Measurements from ENCODE around the gene RXFP4. TPM values are rescaled to one million over a fixed set of nuclear protein-coding genes. Genes with fewer than 3 reads are reported as not detected.

The RXFP4 gene, protein sequence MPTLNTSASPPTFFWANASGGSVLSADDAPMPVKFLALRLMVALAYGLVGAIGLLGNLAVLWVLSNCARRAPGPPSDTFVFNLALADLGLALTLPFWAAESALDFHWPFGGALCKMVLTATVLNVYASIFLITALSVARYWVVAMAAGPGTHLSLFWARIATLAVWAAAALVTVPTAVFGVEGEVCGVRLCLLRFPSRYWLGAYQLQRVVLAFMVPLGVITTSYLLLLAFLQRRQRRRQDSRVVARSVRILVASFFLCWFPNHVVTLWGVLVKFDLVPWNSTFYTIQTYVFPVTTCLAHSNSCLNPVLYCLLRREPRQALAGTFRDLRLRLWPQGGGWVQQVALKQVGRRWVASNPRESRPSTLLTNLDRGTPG
- not detected in 2 replicates for total RNA-seq (2022)
- Bru-seq, nascent RNA: not detected
- percentile 16 among the genes with signal in this experiment for BruChase-seq, experiment 1, labeled RNA remaining after a 2-hour chase
- percentile 24 among the genes with signal in this experiment for BruChase-seq, experiment 2, labeled RNA remaining after a 6-hour chase
- long read RNA-seq: 0 reads

DNA sequence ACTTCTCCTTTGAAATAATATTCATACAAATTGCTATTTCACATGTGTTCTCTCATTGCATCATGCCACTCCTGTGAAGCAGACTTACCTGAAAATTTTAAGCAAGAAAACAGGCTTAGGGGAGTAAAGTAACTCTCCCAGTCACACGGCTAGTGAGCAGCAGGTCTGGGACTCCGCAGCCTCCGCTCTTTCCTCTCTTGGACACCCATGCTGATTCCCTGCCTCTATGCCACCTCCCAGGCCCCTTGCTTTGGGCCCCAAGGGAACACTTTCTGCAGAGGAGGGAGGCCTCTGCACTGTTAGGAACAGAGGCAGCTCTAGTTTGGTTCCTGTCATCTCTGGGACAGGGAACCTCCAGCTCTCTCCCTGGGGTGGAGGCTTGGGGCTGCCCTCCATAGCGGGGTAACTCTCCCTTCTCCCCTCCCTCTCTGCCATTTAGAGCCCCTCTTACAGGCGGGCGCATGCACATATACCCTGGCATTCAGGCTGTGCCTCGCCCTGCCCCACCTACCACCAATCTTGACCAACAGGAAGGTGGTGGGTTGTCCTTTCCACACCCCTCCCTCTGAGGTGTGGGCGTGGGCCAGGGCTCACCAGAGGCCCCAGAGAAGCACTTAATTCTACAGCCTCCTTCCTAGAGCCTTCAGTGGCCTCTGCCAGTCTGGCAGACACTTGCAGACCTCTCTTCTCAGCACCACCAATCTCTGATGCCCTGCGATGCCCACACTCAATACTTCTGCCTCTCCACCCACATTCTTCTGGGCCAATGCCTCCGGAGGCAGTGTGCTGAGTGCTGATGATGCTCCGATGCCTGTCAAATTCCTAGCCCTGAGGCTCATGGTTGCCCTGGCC is at the start of gene RXFP4:
Gene RXFP4 (plus strand): TSS at position 646 of the 852 bp plus-strand sequence. CDS start 72 bp downstream, at position 718.
- TF ChIP-seq, protein P1, sequence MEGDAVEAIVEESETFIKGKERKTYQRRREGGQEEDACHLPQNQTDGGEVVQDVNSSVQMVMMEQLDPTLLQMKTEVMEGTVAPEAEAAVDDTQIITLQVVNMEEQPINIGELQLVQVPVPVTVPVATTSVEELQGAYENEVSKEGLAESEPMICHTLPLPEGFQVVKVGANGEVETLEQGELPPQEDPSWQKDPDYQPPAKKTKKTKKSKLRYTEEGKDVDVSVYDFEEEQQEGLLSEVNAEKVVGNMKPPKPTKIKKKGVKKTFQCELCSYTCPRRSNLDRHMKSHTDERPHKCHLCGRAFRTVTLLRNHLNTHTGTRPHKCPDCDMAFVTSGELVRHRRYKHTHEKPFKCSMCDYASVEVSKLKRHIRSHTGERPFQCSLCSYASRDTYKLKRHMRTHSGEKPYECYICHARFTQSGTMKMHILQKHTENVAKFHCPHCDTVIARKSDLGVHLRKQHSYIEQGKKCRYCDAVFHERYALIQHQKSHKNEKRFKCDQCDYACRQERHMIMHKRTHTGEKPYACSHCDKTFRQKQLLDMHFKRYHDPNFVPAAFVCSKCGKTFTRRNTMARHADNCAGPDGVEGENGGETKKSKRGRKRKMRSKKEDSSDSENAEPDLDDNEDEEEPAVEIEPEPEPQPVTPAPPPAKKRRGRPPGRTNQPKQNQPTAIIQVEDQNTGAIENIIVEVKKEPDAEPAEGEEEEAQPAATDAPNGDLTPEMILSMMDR (IDR thresholded peaks at IDR 0.05; ENCODE audit: insufficient read depth in 1 of 2, low read depth in 1 of 2, low read length in 1 of 2, severe bottlenecking in 1 of 2, unreplicated experiment in 1 of 2): no peak
- ChIA-PET POLR2A (interaction anchor here (0.5 kb wide), 1 partner anchor 37 kb away, joined by 3 read pairs; the partner anchor contains the start of gene ARHGEF2), CTCF (interaction anchor here (1.0 to 1.1 kb wide), 2 partner anchors 48 to 151 kb away, joined by 3 to 5 read pairs; no protein-coding TSS in a partner anchor)
- no peak within 1 kb of the TSS for H3K4me3 ChIP-seq (ENCODE audit: low read depth, low read length)
- no peak within 1 kb of the TSS for H3K4me3 Mint-ChIP-seq (ENCODE audit: unreplicated experiment)
- H3K36me3 Mint-ChIP-seq (ENCODE audit: insufficient read depth, unreplicated experiment): peaks cover 40% of the 10 kb centered on the region
- peaks cover 18% of the 10 kb centered on the region for H3K4me1 ChIP-seq
- no peaks in the 10 kb centered on the region for H3K27me3 ChIP-seq (replicated peaks; ENCODE audit: control insufficient read depth, insufficient read depth, low read length)
- H3K36me3 ChIP-seq (ENCODE audit: control insufficient read depth, insufficient read depth, low read length): no peaks in the 10 kb centered on the region
- no peaks in the 10 kb centered on the region for H3K9me3 ChIP-seq
- intact Hi-C loops (cut with micrococcal nuclease; ENCODE audit: unreplicated experiment): no loop called here
- no peaks in the 10 kb centered on the region for H3K9me3 Mint-ChIP-seq (ENCODE audit: unreplicated experiment)
- peaks cover 19% of the 10 kb centered on the region for H3K4me1 Mint-ChIP-seq (ENCODE audit: low read depth, unreplicated experiment)
- peak in 1 of 2 experiments; percentile 13 for DNase-seq
- H3K27me3 Mint-ChIP-seq (ENCODE audit: insufficient read depth, unreplicated experiment): no peaks in the 10 kb centered on the region
- H3K27ac Mint-ChIP-seq (ENCODE audit: unreplicated experiment): peak within 1 kb of the TSS; percentile 37
- no TSS peak for BruUV-seq (replicated peaks)

DNA sequence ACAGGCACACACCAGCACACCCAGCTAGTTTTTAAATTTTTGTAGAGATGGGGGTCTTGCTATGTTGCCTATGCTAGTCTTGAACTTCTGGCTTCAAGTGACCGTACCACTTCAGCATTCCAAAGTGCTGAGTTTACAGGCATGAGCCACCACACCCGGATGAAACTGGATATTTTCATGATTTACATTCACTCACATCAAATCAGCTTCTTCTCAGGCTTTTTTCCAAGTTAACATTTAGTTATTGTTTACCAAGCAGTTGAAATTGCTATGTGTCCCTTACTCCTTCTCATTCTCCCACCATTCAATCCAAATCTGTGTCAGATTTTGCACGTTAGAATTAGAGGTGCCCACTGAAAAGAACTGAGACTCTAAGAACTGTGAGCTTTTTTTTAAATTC is 48.6 kb upstream of the RXFP4 start:
- POLR2A ChIA-PET: no interaction called here
- DNase-seq: no peak
- intact Hi-C loops (cut with micrococcal nuclease; ENCODE audit: unreplicated experiment): no loop called here
- Histone ChIP-seq H3K4me1 (0 out of 2 replicates have a peak, but pooled peaks cover 12% of the 10 kb centered on the region), H3K9me3 (no peaks in the 10 kb centered on the region), H3K4me3 (ENCODE audit: low read depth, low read length) (no peak overlapping the region), H3K36me3 (ENCODE audit: control insufficient read depth, insufficient read depth, low read length) (no peaks in the 10 kb centered on the region), H3K27me3 (replicated peaks; ENCODE audit: control insufficient read depth, insufficient read depth, low read length) (no peaks in the 10 kb centered on the region)
- H3K4me3 Mint-ChIP-seq (ENCODE audit: unreplicated experiment): no peak overlapping the region
- no peaks in the 10 kb centered on the region for H3K4me1 Mint-ChIP-seq (ENCODE audit: low read depth, unreplicated experiment)
- no peaks in the 10 kb centered on the region for H3K9me3 Mint-ChIP-seq (ENCODE audit: unreplicated experiment)
- CTCF ChIA-PET: no interaction called here
- H3K27me3 Mint-ChIP-seq (ENCODE audit: insufficient read depth, unreplicated experiment): no peaks in the 10 kb centered on the region
- H3K27ac Mint-ChIP-seq (ENCODE audit: unreplicated experiment): no peak overlapping the region
- no TSS peak for BruUV-seq (replicated peaks)
- H3K36me3 Mint-ChIP-seq (ENCODE audit: insufficient read depth, unreplicated experiment): peaks cover 20% of the 10 kb centered on the region
- TF ChIP-seq, protein P1 (IDR thresholded peaks at IDR 0.05; ENCODE audit: insufficient read depth in 1 of 2, low read depth in 1 of 2, low read length in 1 of 2, severe bottlenecking in 1 of 2, unreplicated experiment in 1 of 2): no peak

All from Caco-2 (cell line).